ENCODE data around the gene PFKL. TPM values are rescaled to one million over a fixed set of nuclear protein-coding genes. Genes with fewer than 3 reads are reported as not detected.

The PFKL gene
- polyA plus RNA-seq, 1 experiment = 44.3 TPM

GRCh38 chr21:44368711-44369446 is 69.0 kb downstream of the PFKL start:
- Histone ChIP-seq H3K27ac (ENCODE audit: low read depth, low read length) (no peak overlapping the region), H3K9me3 (ENCODE audit: control insufficient read depth, insufficient read depth, low read length) (peaks cover 48% of the 10 kb centered on the region), H3K27me3 (ENCODE audit: control insufficient read depth, insufficient read depth, low read length) (no peaks in the 10 kb centered on the region), H3K4me3 (ENCODE audit: low read depth, low read length) (no peak overlapping the region)
- ChIA-PET CTCF (no interaction called here), POLR2A (no interaction called here)
- TF ChIP-seq CTCF (IDR thresholded peaks at IDR 0.05; ENCODE audit: low read depth, low read length) = no peak
- DNase-seq (ENCODE audit: low read depth, low spot score) = no peak

- no peak for DNase-seq (ENCODE audit: low read depth, low spot score)
- H3K4me3 ChIP-seq (ENCODE audit: low read depth, low read length) = no peak overlapping the region
- TF ChIP-seq CTCF (IDR thresholded peaks at IDR 0.05; ENCODE audit: low read depth, low read length) = no peak
- H3K9me3 ChIP-seq (ENCODE audit: control insufficient read depth, insufficient read depth, low read length) = peaks cover 51% of the 10 kb centered on the region
- POLR2A ChIA-PET = no interaction called here
- H3K27ac ChIP-seq (ENCODE audit: low read depth, low read length) = no peak overlapping the region
- H3K27me3 ChIP-seq (ENCODE audit: control insufficient read depth, insufficient read depth, low read length) = no peaks in the 10 kb centered on the region
- CTCF ChIA-PET = no interaction called here
Measured at GRCh38 chr21:44370027-44370735, 70.3 kb downstream of the PFKL start.

GRCh38 chr21:44370786-44371410 is 71.0 kb downstream of the PFKL start:
- no peaks in the 10 kb centered on the region for H3K27me3 ChIP-seq (ENCODE audit: control insufficient read depth, insufficient read depth, low read length)
- H3K4me3 ChIP-seq (ENCODE audit: low read depth, low read length) = no peak overlapping the region
- CTCF ChIA-PET = no interaction called here
- H3K27ac ChIP-seq (ENCODE audit: low read depth, low read length) = no peak overlapping the region
- TF ChIP-seq CTCF (IDR thresholded peaks at IDR 0.05; ENCODE audit: low read depth, low read length) = no peak
- H3K9me3 ChIP-seq (ENCODE audit: control insufficient read depth, insufficient read depth, low read length) = peaks cover 51% of the 10 kb centered on the region
- no peak for DNase-seq (ENCODE audit: low read depth, low spot score)
- POLR2A ChIA-PET = no interaction called here

GRCh38 chr21:44371596-44371995 is 71.7 kb downstream of the PFKL start:
- no peak for TF ChIP-seq CTCF (IDR thresholded peaks at IDR 0.05; ENCODE audit: low read depth, low read length)
- POLR2A ChIA-PET = no interaction called here
- Histone ChIP-seq H3K4me3 (ENCODE audit: low read depth, low read length) (no peak overlapping the region), H3K9me3 (ENCODE audit: control insufficient read depth, insufficient read depth, low read length) (peaks cover 46% of the 10 kb centered on the region), H3K27me3 (ENCODE audit: control insufficient read depth, insufficient read depth, low read length) (no peaks in the 10 kb centered on the region), H3K27ac (ENCODE audit: low read depth, low read length) (no peak overlapping the region)
- CTCF ChIA-PET = no interaction called here
- DNase-seq (ENCODE audit: low read depth, low spot score) = no peak

GRCh38 chr21:44372616-44373015 is 72.8 kb downstream of the PFKL start:
- Histone ChIP-seq H3K27ac (ENCODE audit: low read depth, low read length) (no peak overlapping the region), H3K4me3 (ENCODE audit: low read depth, low read length) (no peak overlapping the region), H3K9me3 (ENCODE audit: control insufficient read depth, insufficient read depth, low read length) (peaks cover 38% of the 10 kb centered on the region), H3K27me3 (ENCODE audit: control insufficient read depth, insufficient read depth, low read length) (no peaks in the 10 kb centered on the region)
- TF ChIP-seq CTCF (IDR thresholded peaks at IDR 0.05; ENCODE audit: low read depth, low read length) = no peak
- ChIA-PET POLR2A (no interaction called here), CTCF (no interaction called here)
- DNase-seq (ENCODE audit: low read depth, low spot score) = no peak
